HG02571 (cell line): Measurements from ENCODE around the gene RECQL.
A peak's percentile ranks its signal among the peaks of the same experiment; 100 is the strongest.
"Not testable (repeated sequence)": the region's sequence is repeated elsewhere in the genome, so short reads cannot be mapped to it uniquely, and the experiment has no call there.

Experiments used
- ATAC-seq: cut with Tn5 transposase; IDR thresholded peaks from one replicate; pipeline ENCODE4 v1.9.1; 2021; ENCODE audit warnings: mild to moderate bottlenecking, moderate library complexity; ENCODE audit not compliant: unreplicated experiment

RECQL gene

GRCh38 chr12:21505888-21506287, 4.5 kb upstream of the RECQL start:
- no peak for ATAC-seq

- ATAC-seq = no peak
Measured at GRCh38 chr12:21502872-21503271, 1.4 kb upstream of the RECQL start.

GRCh38 chr12:21502164-21502496, 695 bp upstream of the RECQL start:
- peak; percentile 5 for ATAC-seq

- no peak for ATAC-seq
Measured at GRCh38 chr12:21500786-21501257, 613 bp downstream of the RECQL start.

GRCh38 chr12:21499765-21500164, 1.7 kb downstream of the RECQL start:
- ATAC-seq = no peak

- no peak for ATAC-seq
Measured at GRCh38 chr12:21485998-21486397, 15.4 kb downstream of the RECQL start.

- peak; percentile 82 for ATAC-seq
Measured at GRCh38 chr12:21483531-21483930, 17.9 kb downstream of the RECQL start.

- no peak for ATAC-seq
Measured at GRCh38 chr12:21478756-21479455, 22.5 kb downstream of the RECQL start.

- no peak for ATAC-seq
Measured at GRCh38 chr12:21476949-21477348, 24.5 kb downstream of the RECQL start.

GRCh38 chr12:21475552-21475951, 25.9 kb downstream of the RECQL start:
- no peak for ATAC-seq

- ATAC-seq = no peak
Measured at GRCh38 chr12:21472197-21472823, 29.1 kb downstream of the RECQL start.

GRCh38 chr12:21471294-21471693, 30.1 kb downstream of the RECQL start:
- ATAC-seq = no peak

- ATAC-seq = not testable (repeated sequence)
Measured at GRCh38 chr12:21467334-21467733, 34.1 kb downstream of the RECQL start.

GRCh38 chr12:21459474-21459873, 42.0 kb downstream of the RECQL start:
- ATAC-seq = no peak

- no peak for ATAC-seq
Measured at GRCh38 chr12:21456291-21456780, 45.1 kb downstream of the RECQL start.

GRCh38 chr12:21453312-21453852, 48.1 kb downstream of the RECQL start:
- peak; percentile 94 for ATAC-seq

- no peak for ATAC-seq
Measured at GRCh38 chr12:21451529-21451928, 49.9 kb downstream of the RECQL start.

- no peak for ATAC-seq
Measured at GRCh38 chr12:21444193-21445146, 57.0 kb downstream of the RECQL start.

GRCh38 chr12:21439347-21439746, 62.1 kb downstream of the RECQL start:
- ATAC-seq = no peak

GRCh38 chr12:21438643-21439042, 62.8 kb downstream of the RECQL start:
- ATAC-seq = no peak

- no peak for ATAC-seq
Measured at GRCh38 chr12:21434699-21435098, 66.7 kb downstream of the RECQL start.
